MM.1S (cell line): ENCODE results near the gene TMEM161A.

ENCODE experiments used
- DNase-seq: peaks from one replicate; pipeline ENCODE4 v3.0.0-alpha.2; 2015
- H2AFZ ChIP-seq: fragments of 300-600 bp; sonication (generic); 2 replicates; pipeline ENCODE4 v1.6.0; 2016; ENCODE audit warnings: antibody characterized with exemption, low read length
- H3F3A ChIP-seq: fragments of 300-600 bp; sonication (generic); 2 replicates; pipeline ENCODE4 v1.6.1; 2016; ENCODE audit warnings: mild to moderate bottlenecking, antibody characterized with exemption, low read length, moderate library complexity, mixed read lengths; ENCODE audit not compliant: insufficient read depth
- H3K27ac ChIP-seq: fragments of 300-600 bp; sonication (generic); 2 replicates; pipeline ENCODE4 v1.5.1; 2016; ENCODE audit warnings: mild to moderate bottlenecking, low read length
- H3K27me3 ChIP-seq: fragments of 300-600 bp; sonication (generic); replicated peaks from 2 replicates; pipeline ENCODE4 v1.6.0; 2016; ENCODE audit warnings: low read length; ENCODE audit not compliant: insufficient read depth
- H3K36me3 ChIP-seq: fragments of 300-600 bp; sonication (generic); replicated peaks from 2 replicates; pipeline ENCODE4 v1.6.1; 2016; ENCODE audit warnings: mild to moderate bottlenecking, low read length, mixed read lengths; ENCODE audit not compliant: insufficient read depth
- H3K4me1 ChIP-seq: fragments of 300-600 bp; sonication (generic); 2 replicates; pipeline ENCODE4 v1.6.1; 2016; ENCODE audit warnings: low read length, mixed read lengths
- H3K4me2 ChIP-seq: fragments of 300-600 bp; sonication (generic); 2 replicates; pipeline ENCODE4 v1.6.0; 2016; ENCODE audit warnings: low read depth, low read length
- H3K4me3 ChIP-seq: fragments of 300-600 bp; sonication (generic); 2 replicates; pipeline ENCODE4 v1.5.1; 2016; ENCODE audit warnings: low read length, mixed read lengths
- H3K79me2 ChIP-seq: fragments of 300-600 bp; sonication (generic); 2 replicates; pipeline ENCODE4 v1.6.1; 2016; ENCODE audit warnings: mixed run types, low read length, mixed read lengths
- H3K9ac ChIP-seq: fragments of 300-600 bp; sonication (generic); 2 replicates; pipeline ENCODE4 v1.6.1; 2016; ENCODE audit warnings: low read length, mixed read lengths
- H3K9me2 ChIP-seq: fragments of 300-600 bp; sonication (generic); replicated peaks from 2 replicates; pipeline ENCODE4 v1.6.1; 2016; ENCODE audit warnings: mild to moderate bottlenecking, low read length, mixed read lengths; ENCODE audit not compliant: insufficient read depth
- H3K9me3 ChIP-seq: fragments of 300-600 bp; sonication (generic); replicated peaks from 2 replicates; pipeline ENCODE4 v1.6.1; 2016; ENCODE audit warnings: mild to moderate bottlenecking, low read length, mixed read lengths; ENCODE audit not compliant: insufficient read depth
- H4K20me1 ChIP-seq: fragments of 300-600 bp; sonication (generic); 2 replicates; pipeline ENCODE4 v1.6.1; 2016; ENCODE audit warnings: mild to moderate bottlenecking, low read length, moderate library complexity, mixed read lengths; ENCODE audit not compliant: insufficient read depth
- CTCF ChIP-seq: fragments of 300-600 bp; sonication (generic); IDR thresholded peaks from 2 replicates; pipeline ENCODE4 v1.5.1; 2016; ENCODE audit warnings: antibody characterized with exemption, low read length, mixed read lengths
- EZH2 ChIP-seq: fragments of 300-600 bp; sonication (generic); optimal IDR thresholded peaks from 2 replicates; pipeline ENCODE3; 2017; ENCODE audit warnings: low read depth, mild to moderate bottlenecking, antibody characterized with exemption, low read length, mixed read lengths
- EZH2phosphoT487 ChIP-seq: fragments of 300-600 bp; sonication (generic); IDR thresholded peaks from 2 replicates; pipeline ENCODE4 v1.6.1; 2018; ENCODE audit warnings: antibody characterized with exemption, low read length

Gene TMEM161A

GRCh38 chr19:19157808-19158207 is 19.5 kb upstream of the TMEM161A start:
- Histone ChIP-seq H3F3A (no peaks in the 10 kb centered on the region), H3K79me2 (no peaks in the 10 kb centered on the region), H3K9me2 (no peaks in the 10 kb centered on the region), H3K4me2 (no peak overlapping the region), H3K4me1 (no peaks in the 10 kb centered on the region), H3K36me3 (no peaks in the 10 kb centered on the region), H3K9ac (no peak overlapping the region), H3K4me3 (no peak overlapping the region), H2AFZ (no peak overlapping the region), H4K20me1 (no peaks in the 10 kb centered on the region), H3K27me3 (no peaks in the 10 kb centered on the region), H3K9me3 (no peaks in the 10 kb centered on the region), H3K27ac (no peak overlapping the region)
- no peak for DNase-seq
- no peak for TF ChIP-seq CTCF

GRCh38 chr19:19155495-19156219 is 17.4 kb upstream of the TMEM161A start:
- H2AFZ ChIP-seq = no peak overlapping the region
- H3K27ac ChIP-seq = no peak overlapping the region
- H4K20me1 ChIP-seq = no peaks in the 10 kb centered on the region
- H3K4me3 ChIP-seq = no peak overlapping the region
- H3K36me3 ChIP-seq = no peaks in the 10 kb centered on the region
- no peak for DNase-seq
- no peak overlapping the region for H3K4me2 ChIP-seq
- H3K9ac ChIP-seq = no peak overlapping the region
- no peaks in the 10 kb centered on the region for H3F3A ChIP-seq
- TF ChIP-seq CTCF (no peak), EZH2 (no peak), EZH2phosphoT487 (no peak)
- no peaks in the 10 kb centered on the region for H3K4me1 ChIP-seq
- H3K9me3 ChIP-seq = no peaks in the 10 kb centered on the region
- no peaks in the 10 kb centered on the region for H3K9me2 ChIP-seq
- H3K27me3 ChIP-seq = no peaks in the 10 kb centered on the region
- no peaks in the 10 kb centered on the region for H3K79me2 ChIP-seq

GRCh38 chr19:19154768-19155494 is 16.7 kb upstream of the TMEM161A start:
- Histone ChIP-seq H3F3A (no peaks in the 10 kb centered on the region), H3K36me3 (no peaks in the 10 kb centered on the region), H3K79me2 (no peaks in the 10 kb centered on the region), H3K27me3 (no peaks in the 10 kb centered on the region), H3K9ac (no peak overlapping the region), H3K9me2 (no peaks in the 10 kb centered on the region), H2AFZ (no peak overlapping the region), H3K4me3 (no peak overlapping the region), H3K4me2 (no peak overlapping the region), H3K27ac (no peak overlapping the region), H3K9me3 (no peaks in the 10 kb centered on the region), H3K4me1 (no peaks in the 10 kb centered on the region), H4K20me1 (no peaks in the 10 kb centered on the region)
- no peak for DNase-seq
- TF ChIP-seq EZH2phosphoT487 = no peak
- no peak for TF ChIP-seq EZH2
- TF ChIP-seq CTCF = no peak
